ENCODE data around the gene ZNF304. TPM values are rescaled to one million over a fixed set of nuclear protein-coding genes. Genes with fewer than 3 reads are reported as not detected.

Gene ZNF304
- total RNA-seq, 2 experiments from 2014 or later, result 3.8 to 4.0 TPM

DNA sequence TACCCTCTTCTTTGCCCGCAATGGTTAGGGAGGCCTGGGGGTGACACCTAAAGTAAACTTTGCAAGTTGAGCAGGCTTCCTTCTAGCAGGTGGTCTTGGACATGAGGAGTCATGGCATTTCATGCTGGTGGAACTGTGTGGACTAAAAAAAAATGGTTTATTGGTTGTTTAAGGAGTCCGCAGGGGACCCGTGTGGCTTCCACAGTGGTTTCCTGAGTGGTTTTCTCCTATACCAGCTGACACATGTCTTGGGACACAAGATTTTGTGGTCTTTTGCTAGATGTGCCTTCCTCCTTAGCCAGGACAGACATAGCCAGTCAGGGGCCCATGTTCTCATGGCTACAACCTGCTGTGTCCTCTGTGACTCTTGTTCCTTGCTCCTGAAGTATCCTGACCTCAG lies 29.3 kb upstream of the ZNF304 start:
- peak overlapping the region; percentile 85 for H3K4me3 Mint-ChIP-seq
- H3K4me1 Mint-ChIP-seq (ENCODE audit: low read depth), result peaks cover 24% of the 10 kb centered on the region
- H3K27ac Mint-ChIP-seq, result no peak overlapping the region
- peaks cover 7% of the 10 kb centered on the region for H3K27me3 Mint-ChIP-seq
- ChIA-PET POLR2A (no interaction called here), CTCF (no interaction called here)
- no peak for DNase-seq
- peaks cover 42% of the 10 kb centered on the region for H3K9me3 Mint-ChIP-seq
- intact Hi-C loops (cut with micrococcal nuclease), result no loop called here
- H3K36me3 Mint-ChIP-seq, result peaks cover 53% of the 10 kb centered on the region

GRCh38 chr19:57324992-57325391 lies 26.1 kb upstream of the ZNF304 start:
- CTCF ChIA-PET, result no interaction called here
- POLR2A ChIA-PET, result no interaction called here
- H3K9me3 Mint-ChIP-seq, result peaks cover 71% of the 10 kb centered on the region

DNA sequence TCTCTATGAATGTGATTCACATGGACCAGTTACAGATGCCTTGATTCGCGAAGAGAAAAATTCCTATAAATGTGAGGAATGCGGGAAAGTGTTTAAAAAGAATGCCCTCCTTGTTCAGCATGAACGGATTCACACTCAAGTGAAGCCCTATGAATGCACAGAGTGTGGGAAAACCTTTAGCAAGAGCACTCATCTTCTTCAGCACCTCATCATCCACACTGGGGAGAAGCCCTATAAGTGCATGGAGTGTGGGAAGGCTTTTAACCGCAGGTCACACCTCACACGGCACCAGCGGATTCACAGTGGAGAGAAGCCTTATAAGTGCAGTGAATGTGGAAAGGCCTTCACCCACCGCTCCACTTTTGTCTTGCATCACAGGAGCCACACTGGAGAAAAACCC lies 23.1 kb upstream of the ZNF304 start:
- ChIA-PET POLR2A (no interaction called here), CTCF (no interaction called here)
- Mint-ChIP-seq H3K36me3 (peaks cover 75% of the 10 kb centered on the region), H3K9me3 (peaks cover 78% of the 10 kb centered on the region), H3K4me3 (no peak overlapping the region), H3K27me3 (no peaks in the 10 kb centered on the region), H3K27ac (no peak overlapping the region), H3K4me1 (ENCODE audit: low read depth) (no peaks in the 10 kb centered on the region)
- intact Hi-C loops (cut with micrococcal nuclease), result no loop called here
- no peak for DNase-seq

More at GRCh38 chr19:57324992-57325391, 26.1 kb upstream of the ZNF304 start:
- Mint-ChIP-seq H3K27me3 (no peaks in the 10 kb centered on the region), H3K4me1 (ENCODE audit: low read depth) (peaks cover 21% of the 10 kb centered on the region), H3K4me3 (no peak overlapping the region), H3K27ac (no peak overlapping the region), H3K36me3 (peaks cover 80% of the 10 kb centered on the region)
- no peak for DNase-seq
- intact Hi-C loops (cut with micrococcal nuclease), result no loop called here

- peaks cover 58% of the 10 kb centered on the region for H3K9me3 Mint-ChIP-seq
- H3K27me3 Mint-ChIP-seq, result no peaks in the 10 kb centered on the region
- POLR2A ChIA-PET, result no interaction called here
- H3K4me3 Mint-ChIP-seq, result no peak overlapping the region
- DNase-seq, result no peak
- H3K4me1 Mint-ChIP-seq (ENCODE audit: low read depth), result no peaks in the 10 kb centered on the region
- CTCF ChIA-PET, result no interaction called here
- H3K36me3 Mint-ChIP-seq, result peaks cover 40% of the 10 kb centered on the region
- no peak overlapping the region for H3K27ac Mint-ChIP-seq
- intact Hi-C loops (cut with micrococcal nuclease), result no loop called here
These were observed 16.9 kb upstream of the ZNF304 start for GRCh38 chr19:57334191-57334590.

- intact Hi-C loops (cut with micrococcal nuclease), result no loop called here
- Mint-ChIP-seq H3K27me3 (no peaks in the 10 kb centered on the region), H3K27ac (no peak overlapping the region), H3K36me3 (peaks cover 23% of the 10 kb centered on the region), H3K9me3 (peaks cover 38% of the 10 kb centered on the region), H3K4me1 (ENCODE audit: low read depth) (no peaks in the 10 kb centered on the region), H3K4me3 (no peak overlapping the region)
- CTCF ChIA-PET, result interaction anchor here (0.6 kb wide), 1 partner anchor 164 kb away, joined by 5 read pairs; no protein-coding TSS in a partner anchor
- POLR2A ChIA-PET, result no interaction called here
- no peak for DNase-seq
These were observed 12.2 kb upstream of the ZNF304 start for GRCh38 chr19:57338877-57339276.

- Mint-ChIP-seq H3K27me3 (peaks cover 3% of the 10 kb centered on the region), H3K4me3 (no peak overlapping the region), H3K4me1 (ENCODE audit: low read depth) (no peaks in the 10 kb centered on the region), H3K9me3 (peaks cover 20% of the 10 kb centered on the region), H3K36me3 (peaks cover 7% of the 10 kb centered on the region), H3K27ac (no peak overlapping the region)
- ChIA-PET CTCF (no interaction called here), POLR2A (no interaction called here)
- intact Hi-C loops (cut with micrococcal nuclease), result no loop called here
- DNase-seq, result no peak
These were observed 8.5 kb upstream of the ZNF304 start for GRCh38 chr19:57342582-57342981.

- Mint-ChIP-seq H3K27me3 (peaks cover 5% of the 10 kb centered on the region), H3K36me3 (peaks cover 23% of the 10 kb centered on the region), H3K4me3 (no peak overlapping the region), H3K9me3 (peaks cover 14% of the 10 kb centered on the region), H3K4me1 (ENCODE audit: low read depth) (peaks cover 23% of the 10 kb centered on the region), H3K27ac (no peak overlapping the region)
- no peak for DNase-seq
- POLR2A ChIA-PET, result no interaction called here
- intact Hi-C loops (cut with micrococcal nuclease), result no loop called here
- CTCF ChIA-PET, result no interaction called here
These were observed 2.9 kb upstream of the ZNF304 start for GRCh38 chr19:57348136-57348535.

DNA sequence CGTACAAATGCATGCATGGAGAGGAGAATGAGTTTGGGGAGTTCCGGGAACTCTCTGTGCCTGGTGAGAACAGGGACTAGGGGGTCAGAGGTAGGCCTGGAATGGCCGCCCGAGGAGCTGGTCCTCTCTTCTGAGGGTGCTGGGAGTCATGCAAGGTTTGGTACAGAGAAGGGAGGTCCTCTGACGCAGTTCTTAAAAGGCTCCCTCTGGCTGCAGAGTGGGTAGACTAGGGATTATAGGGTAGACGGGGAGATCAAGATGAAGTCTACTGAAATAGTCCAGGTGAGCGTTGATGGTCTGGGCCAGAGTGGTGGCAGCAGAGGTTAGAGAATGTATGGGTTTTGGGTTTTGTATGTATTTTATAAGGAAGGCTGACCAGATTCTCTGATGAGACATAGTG lies 796 bp downstream of the ZNF304 start:
- Mint-ChIP-seq H3K27ac (peak overlapping the region; percentile 68), H3K36me3 (peaks cover 61% of the 10 kb centered on the region), H3K27me3 (peaks cover 4% of the 10 kb centered on the region), H3K4me1 (ENCODE audit: low read depth) (peaks cover 25% of the 10 kb centered on the region), H3K9me3 (peaks cover 46% of the 10 kb centered on the region), H3K4me3 (peak overlapping the region; percentile 90)
- CTCF ChIA-PET, result no interaction called here
- intact Hi-C loops (cut with micrococcal nuclease), result loop anchor here (1.0 kb wide), 5 partner anchors 11 to 112 kb away; partner anchors contain the start of genes TRAPPC2B, ZNF543, ZNF547 and ZNF548
- POLR2A ChIA-PET, result no interaction called here
- no peak for DNase-seq

DNA sequence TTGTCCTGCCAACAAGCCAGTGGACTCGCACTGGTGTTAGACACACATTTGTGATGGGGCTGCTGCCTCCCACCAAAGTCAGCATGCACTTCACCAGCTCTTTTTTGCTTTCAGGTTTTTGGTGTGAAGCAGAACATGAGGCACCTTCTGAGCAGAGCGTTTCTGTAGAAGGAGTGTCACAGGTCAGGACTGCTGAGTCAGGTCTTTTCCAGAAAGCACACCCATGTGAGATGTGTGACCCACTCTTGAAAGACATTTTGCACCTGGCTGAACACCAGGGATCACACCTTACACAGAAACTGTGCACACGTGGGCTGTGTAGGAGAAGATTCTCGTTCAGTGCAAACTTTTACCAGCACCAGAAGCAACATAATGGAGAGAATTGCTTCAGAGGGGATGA lies 4.8 kb downstream of the ZNF304 start:
- CTCF ChIA-PET, result no interaction called here
- Mint-ChIP-seq H3K4me1 (ENCODE audit: low read depth) (peaks cover 23% of the 10 kb centered on the region), H3K27ac (no peak overlapping the region), H3K27me3 (no peaks in the 10 kb centered on the region), H3K36me3 (peaks cover 87% of the 10 kb centered on the region), H3K9me3 (peaks cover 77% of the 10 kb centered on the region), H3K4me3 (no peak overlapping the region)
- intact Hi-C loops (cut with micrococcal nuclease), result no loop called here
- POLR2A ChIA-PET, result no interaction called here
- DNase-seq, result no peak

- Mint-ChIP-seq H3K4me3 (no peak overlapping the region), H3K9me3 (peaks cover 80% of the 10 kb centered on the region), H3K4me1 (ENCODE audit: low read depth) (peaks cover 10% of the 10 kb centered on the region), H3K27me3 (no peaks in the 10 kb centered on the region), H3K36me3 (peaks cover 76% of the 10 kb centered on the region), H3K27ac (no peak overlapping the region)
- no peak for DNase-seq
- POLR2A ChIA-PET, result no interaction called here
- intact Hi-C loops (cut with micrococcal nuclease), result no loop called here
- CTCF ChIA-PET, result no interaction called here
These were observed 6.3 kb downstream of the ZNF304 start for GRCh38 chr19:57357406-57357805.

DNA sequence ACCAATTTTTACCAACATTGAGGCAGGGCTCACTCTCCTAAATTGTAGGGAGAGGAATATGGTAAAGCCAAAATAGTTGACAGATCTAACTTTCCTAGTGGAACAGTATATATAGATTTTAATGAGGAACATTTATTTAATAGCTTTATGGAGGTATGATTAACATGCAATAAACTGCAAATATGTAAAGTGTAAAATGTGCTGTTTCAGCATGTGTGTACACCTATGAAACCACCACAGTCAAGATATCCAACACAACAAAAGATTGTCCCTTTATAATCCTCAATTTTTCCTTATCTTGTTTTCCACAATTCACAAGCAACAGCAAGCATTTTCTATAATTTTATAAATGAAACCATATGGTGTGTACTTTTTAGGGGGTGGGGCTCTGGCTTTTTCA lies 8.2 kb downstream of the ZNF304 start:
- H3K4me1 Mint-ChIP-seq (ENCODE audit: low read depth), result peaks cover 14% of the 10 kb centered on the region
- POLR2A ChIA-PET, result no interaction called here

GRCh38 chr19:57362419-57362818 lies 11.3 kb downstream of the ZNF304 start:
- Mint-ChIP-seq H3K36me3 (peaks cover 47% of the 10 kb centered on the region), H3K4me1 (ENCODE audit: low read depth) (peaks cover 14% of the 10 kb centered on the region), H3K4me3 (peak overlapping the region; percentile 85), H3K27me3 (no peaks in the 10 kb centered on the region), H3K9me3 (peaks cover 53% of the 10 kb centered on the region), H3K27ac (no peak overlapping the region)
- DNase-seq, result no peak
- ChIA-PET CTCF (interaction anchor here (0.6 kb wide), 1 partner anchor 44 kb away, joined by 4 read pairs; no protein-coding TSS in a partner anchor), POLR2A (interaction anchor here (1.7 kb wide), 1 partner anchor 12 kb away, joined by 7 read pairs; the partner anchor contains the start of gene ZNF304)
- intact Hi-C loops (cut with micrococcal nuclease), result no loop called here

More for the DNA sequence above, 8.2 kb downstream of the ZNF304 start:
- no peak for DNase-seq
- H3K4me3 Mint-ChIP-seq, result no peak overlapping the region
- no peaks in the 10 kb centered on the region for H3K27me3 Mint-ChIP-seq
- CTCF ChIA-PET, result no interaction called here
- intact Hi-C loops (cut with micrococcal nuclease), result no loop called here
- peaks cover 76% of the 10 kb centered on the region for H3K9me3 Mint-ChIP-seq
- H3K36me3 Mint-ChIP-seq, result peaks cover 70% of the 10 kb centered on the region
- H3K27ac Mint-ChIP-seq, result no peak overlapping the region

GRCh38 chr19:57362997-57363687 lies 12.1 kb downstream of the ZNF304 start, which contains the start of the genes TRAPPC2B and ZNF547:
Gene TRAPPC2B (plus strand): TSS chr19:57363551. CDS start chr19:57364834, 1,283 bp downstream.
Gene ZNF547 (plus strand): TSS chr19:57363551. CDS start chr19:57368556, 5,005 bp downstream.
- peaks cover 14% of the 10 kb centered on the region for H3K4me1 Mint-ChIP-seq (ENCODE audit: low read depth)
- CTCF ChIA-PET, result no interaction called here
- POLR2A ChIA-PET, result interaction anchor here (1.7 kb wide), 1 partner anchor 12 kb away, joined by 7 read pairs; the partner anchor contains the start of gene ZNF304
- peak within 1 kb of the TSS; percentile 85 for H3K4me3 Mint-ChIP-seq
- DNase-seq, result peak; percentile 99
- peak within 1 kb of the TSS; percentile 92 for H3K27ac Mint-ChIP-seq
- no peaks in the 10 kb centered on the region for H3K27me3 Mint-ChIP-seq
- H3K9me3 Mint-ChIP-seq, result peaks cover 53% of the 10 kb centered on the region
- H3K36me3 Mint-ChIP-seq, result peaks cover 43% of the 10 kb centered on the region
- intact Hi-C loops (cut with micrococcal nuclease), result loop anchor here (1.0 kb wide), 4 partner anchors 12 to 83 kb away; partner anchors contain the start of genes ZNF304, ZNF460, ZNF543 and ZNF548
